ENCODE results near the gene STRA6.

Gene STRA6

DNA sequence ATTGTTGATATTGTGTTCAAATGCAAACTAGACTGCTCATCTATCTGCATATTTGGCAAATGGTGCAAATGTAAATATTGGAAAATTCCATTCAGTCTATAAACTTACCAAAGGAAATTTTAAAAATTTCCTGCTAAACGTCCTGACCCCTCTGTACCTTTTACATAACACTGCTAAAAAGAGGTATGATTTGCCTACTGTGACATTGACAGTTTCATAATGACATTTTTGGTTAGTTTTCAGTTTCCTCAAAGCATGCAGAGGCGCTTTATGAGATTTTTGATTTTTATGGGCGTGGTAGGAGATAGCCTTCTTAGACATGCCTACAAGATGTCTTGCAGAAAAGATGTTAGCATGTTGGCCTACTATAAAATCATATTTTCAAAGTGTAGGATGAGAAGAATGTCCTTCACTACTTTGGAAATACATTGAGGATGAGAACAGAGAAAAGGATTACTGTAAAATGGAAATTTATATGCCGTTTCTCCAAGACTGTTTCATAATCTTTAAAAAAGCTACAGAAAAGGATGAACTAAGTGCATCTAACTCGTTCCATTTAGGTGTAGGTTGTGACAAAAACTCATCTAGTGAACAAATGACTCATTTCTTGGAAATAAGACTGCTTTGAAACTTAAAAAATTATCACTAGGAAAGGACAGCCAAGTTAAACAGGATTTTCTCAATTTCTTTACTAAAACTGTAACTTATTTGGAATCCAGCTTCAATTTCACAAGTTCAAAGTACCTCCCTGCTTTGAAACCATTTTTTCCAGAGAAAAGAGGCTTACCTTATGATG lies 43.5 kb downstream of the STRA6 start:
- DNase-seq = no peak

DNA sequence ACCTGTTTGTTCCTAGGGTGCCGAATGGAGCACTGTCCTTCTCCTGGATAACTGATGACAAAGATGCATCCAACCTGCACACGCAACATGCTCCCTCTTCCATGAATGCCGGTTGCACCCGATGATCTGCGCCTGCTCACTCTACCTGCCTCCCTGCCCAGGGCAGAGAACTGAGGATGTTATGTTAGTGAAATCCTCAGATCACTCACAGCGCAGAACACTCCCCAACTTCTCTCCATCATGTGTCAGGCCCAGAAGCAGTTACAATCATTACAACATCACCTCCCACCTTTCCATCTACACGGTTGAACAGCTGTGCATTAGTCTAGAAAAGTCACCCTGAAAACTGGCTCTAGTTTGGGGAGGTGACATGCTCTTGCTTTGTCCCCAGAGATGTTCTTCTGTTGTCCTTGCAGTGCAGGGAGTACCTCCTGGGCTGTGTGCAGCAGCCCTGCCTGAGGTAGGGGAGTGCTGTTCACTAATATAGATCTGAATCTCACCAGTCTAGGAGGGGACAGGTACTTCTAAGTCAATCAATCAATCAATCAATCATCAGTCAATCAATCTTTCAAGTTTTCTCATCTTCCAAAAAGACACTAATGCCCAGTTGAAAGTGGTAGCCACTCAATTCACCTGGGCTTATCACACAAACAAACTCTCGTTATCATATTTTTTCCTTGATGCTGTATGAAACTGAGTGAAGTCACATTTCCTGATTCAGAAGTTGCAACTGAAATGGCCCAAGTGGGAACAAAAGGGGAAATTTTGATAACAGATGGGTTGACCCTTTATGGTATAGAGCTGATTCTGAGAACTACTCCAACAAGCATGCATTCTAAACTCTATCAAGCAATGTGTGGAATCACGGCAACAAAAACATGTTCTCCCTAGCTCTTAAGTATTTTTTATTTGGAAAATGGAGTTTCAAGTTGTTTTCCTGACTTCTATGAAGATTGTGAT lies 44.4 kb downstream of the STRA6 start:
- DNase-seq = no peak

DNA sequence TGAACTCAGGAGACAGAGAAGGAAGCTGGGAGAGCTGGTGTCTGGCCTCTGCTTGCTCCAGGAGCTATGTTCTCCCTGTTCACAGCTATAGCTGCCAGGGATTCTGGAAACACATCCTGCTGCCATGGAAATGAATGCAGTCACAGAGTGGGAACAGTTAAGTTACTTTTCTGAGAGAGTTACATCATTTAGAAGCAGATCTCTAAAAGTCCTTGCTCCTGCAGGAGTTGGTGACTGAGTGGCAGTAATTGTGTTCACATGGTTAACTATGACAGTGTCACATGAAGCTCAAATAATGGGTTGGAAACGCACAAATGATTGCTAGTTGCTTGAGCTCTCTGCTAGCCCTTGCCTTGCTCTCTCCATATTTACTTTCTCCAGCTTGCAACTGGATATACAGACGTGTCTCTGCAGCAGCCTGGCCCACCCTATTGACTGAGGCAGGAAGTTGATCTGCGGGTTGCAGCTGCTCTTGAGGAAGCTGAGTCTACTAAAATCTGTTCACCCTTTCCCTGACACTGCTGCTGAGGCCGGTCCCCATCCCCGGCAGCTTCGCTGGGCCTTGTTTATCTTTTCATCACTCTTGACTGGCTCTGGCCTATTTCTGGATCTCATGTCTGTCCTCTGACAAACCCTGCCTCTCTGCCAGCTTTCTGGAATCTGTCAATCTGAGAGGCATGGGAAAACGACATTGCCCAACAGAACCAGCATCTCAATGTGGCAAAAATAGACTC lies 45.7 kb downstream of the STRA6 start:
- DNase-seq = no peak

DNA sequence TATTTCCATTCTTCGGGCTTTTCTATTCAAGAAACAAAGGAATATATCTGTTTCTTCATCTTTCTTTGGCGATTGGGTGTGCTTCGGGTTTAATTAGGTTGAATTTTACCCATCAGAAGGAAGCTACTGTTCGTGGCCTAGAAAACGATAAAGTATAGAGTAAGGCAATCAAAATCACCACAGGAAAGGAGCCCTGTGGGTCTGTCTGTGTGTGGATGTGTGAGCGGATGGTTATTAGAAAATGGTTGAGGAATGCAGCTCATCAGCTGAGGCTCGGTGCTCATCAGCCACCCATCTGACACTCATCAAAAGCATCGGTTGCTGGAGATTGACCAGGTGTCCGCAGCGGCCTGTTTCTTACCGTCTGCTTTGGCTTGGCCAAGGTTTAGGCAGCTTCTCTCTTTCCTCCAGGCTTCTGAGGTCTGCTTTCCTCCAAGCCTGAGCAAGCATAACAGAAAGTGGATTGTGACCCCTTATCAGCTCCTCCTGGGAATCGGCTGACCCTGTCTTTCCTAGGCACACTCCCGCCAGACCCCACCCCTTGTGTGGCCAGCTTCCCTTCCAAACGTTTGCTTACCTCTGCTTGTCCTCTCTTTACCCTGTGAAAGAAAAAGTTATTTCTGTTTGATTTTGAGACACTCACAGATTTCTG lies 46.7 kb downstream of the STRA6 start:
- no peak for DNase-seq

DNA sequence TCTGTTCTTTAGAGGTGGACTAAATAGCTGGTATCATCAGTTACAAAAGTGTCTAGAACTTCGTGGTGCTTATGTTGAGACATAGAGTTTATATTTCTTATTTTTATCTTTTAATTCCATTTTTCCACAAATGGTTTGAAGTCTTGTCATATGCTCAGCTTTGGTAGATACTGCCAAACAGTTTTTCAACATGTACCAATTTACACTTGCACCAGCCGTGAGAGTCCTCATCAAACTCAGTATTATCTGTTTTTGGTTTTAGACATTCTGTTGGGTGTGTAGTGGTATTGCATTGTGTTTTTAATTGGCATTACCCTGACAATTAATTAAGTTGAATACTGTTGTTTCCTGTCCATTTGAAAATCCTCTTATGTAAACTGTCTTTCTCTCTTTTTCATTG lies 55.5 kb downstream of the STRA6 start:
- no peak for DNase-seq

DNA sequence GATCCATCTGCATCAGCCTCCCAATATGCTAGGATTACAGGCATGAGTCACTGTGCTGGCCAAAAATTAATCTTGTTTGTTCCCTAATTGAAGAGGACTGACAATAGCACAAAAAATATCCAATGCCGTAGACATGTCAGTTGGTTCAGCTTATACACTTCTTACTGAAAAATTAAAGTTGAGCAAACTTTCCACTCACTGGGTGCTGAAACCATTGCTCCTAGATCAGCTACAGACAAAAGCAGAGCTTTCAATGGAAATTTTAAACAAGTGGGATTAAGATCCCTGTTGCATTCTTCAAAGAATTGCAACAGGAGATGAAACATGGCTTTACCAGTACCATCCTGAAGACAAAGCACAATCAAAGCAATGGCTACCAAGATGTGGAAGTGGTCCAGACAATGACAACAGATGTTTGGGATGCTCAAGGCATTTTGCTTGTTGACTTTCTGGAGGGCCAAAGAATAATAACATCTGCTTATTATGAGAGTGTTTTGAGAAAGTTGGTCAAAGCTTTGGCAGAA lies 56.2 kb downstream of the STRA6 start:
- no peak for DNase-seq

DNA sequence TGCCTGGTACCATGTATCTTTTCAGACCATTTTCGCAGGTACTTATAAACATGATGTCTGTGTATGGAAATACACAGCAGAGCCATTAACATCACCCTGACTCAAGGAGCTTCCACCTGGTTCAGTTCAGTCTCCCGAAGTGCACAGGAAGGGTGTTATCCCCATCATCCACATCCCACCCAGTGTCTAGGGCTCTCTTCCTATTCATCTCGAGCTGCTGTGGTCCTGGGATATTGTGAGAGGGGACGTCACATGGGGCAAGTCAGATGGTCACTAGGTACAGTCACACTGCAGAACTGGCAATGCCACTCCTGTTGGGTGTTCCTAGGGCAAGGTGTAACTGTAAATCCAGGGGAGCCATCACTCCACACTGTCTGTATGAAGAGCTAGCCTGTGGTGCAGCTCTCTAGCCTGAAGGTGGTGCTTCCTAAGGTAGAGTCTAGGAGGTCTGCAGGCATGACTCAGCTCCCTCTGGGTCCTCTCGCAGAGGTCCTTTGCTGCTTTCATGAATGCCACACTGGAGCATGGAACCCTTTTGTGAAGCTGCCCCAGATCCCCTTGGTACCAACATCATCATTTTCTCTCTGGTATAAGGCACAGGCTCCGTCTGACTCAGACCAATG lies 58.3 kb downstream of the STRA6 start:
- DNase-seq = no peak

DNA sequence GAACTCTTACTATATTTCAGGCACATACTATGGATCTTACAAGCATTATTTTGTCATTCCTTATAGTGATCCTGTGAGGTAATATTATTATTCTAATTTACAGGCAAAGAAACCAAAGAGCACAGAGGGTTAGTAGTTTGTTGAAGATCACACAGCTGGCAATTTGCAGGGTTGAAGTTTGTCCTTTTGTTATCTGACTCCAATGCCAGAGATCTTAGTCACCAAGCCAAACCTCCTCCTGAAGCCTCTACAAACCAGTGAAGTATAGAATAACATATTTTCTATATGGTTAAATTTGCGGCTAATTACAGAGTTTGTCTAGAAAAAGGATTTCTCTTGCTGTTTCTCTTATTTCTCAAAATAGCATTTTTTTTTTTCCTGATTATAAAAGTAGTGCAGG lies 61.0 kb downstream of the STRA6 start:
- no peak for DNase-seq

DNA sequence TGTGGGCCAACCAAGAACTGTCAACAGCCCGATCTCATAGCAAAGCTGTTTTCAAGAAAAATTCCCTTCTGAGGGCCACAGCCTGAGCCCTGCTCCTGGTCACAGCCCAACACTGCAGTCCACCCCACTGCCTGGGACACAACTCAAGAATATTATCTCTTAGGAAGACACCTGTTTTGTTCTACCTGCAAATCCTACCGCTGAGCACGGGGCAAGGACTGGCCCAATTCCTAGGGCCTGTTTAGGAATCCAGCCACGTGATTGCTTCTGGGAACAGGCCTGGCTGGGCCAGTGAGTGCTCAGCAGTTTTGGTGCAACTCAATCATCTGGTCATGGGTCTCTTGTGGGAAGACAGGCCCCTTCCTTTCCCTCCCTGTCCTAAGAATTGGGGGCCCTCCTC lies 63.9 kb downstream of the STRA6 start:
- no peak for DNase-seq

DNA sequence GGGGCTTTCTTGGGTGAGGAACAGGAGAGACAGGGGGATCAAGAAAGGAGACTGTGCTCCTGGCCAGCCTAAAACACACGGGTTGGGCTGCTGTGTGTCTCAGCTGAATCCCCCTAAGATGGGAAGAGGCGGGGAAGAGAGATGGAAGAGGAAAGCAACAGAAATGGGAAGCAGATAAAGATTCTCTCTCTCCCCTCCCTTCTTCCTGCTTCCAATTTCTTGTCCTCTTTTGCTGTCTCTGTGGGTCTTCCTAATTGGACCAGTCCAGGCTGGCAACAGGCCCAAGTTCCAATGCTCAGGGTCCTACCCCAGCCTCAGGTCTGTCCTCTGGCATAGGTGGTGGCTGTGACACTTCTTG lies 65.1 kb downstream of the STRA6 start:
- DNase-seq = no peak

DNA sequence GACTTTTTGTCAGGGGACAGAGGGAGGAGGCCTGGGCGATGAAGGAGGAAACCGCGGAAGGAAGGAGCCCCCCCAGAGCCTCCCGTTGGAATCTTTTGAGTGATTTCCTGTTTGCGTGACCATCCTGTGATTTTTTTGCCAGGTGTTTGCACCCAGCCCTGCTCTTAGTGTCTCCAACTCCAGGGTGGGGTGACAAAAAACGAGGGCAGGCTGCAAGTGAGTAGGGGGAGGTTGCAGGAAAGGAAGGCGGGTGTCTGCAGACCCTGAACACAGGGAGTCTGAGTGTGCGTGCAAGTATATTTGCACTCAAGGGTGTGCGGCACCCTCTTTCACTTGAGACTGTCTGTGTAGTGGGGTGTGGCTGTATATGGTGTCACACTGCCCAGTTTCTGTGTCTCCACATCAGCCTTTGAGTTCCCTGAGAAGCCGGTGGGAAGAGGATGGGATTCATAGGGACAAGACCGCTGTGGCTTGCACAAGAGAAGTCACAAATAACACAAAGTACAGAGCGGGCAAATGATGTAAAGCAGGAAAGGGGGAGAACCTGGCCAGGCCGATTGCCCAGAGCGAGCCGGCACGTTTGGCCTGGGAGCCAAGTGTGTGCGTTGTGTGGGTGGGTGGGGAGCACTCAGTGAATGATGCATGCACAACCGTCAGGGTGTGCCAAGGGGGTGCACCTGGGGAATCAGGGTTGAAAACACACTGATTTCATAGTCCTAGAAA lies 65.6 kb downstream of the STRA6 start:
- no peak for DNase-seq

DNA sequence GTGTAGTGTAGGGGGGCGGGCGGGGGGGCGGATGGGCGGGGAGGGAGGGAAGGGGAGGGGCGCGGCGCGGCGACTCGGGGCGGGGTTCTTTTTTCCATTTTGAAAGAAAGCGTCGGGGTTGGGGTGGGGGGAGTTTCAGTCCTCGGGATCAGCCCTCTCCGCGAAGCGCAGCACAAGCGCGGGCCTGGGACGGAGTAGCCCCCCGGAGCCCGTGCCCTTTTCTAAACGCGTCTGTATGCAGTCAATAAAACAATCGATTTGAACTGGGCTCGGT lies 66.1 kb downstream of the STRA6 start:
- no peak for DNase-seq

DNA sequence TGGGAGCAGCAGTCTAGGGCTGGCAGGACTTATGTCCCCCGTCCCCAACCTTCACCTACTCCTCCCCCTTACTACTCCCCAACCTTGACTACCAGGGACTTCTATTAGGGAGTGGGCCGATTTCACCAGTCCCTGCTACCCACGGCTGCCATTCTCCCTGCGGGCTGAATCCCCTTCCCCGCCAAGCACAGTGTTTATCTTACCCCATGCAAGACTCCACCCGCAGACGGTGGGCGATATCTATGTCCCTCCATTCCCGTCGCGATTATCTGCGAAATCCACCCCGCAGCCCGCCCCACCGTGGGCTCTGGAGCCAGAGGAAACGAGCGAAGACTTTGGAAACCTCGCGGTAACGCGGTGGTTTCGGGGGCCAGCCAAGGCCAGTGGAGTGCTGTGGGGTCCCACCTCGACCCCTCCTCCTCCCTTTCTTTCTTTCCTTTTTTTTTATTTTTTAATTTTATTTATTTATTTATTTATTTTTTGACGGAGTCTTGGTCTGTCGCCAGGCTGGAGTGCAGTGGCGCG lies 67.5 kb downstream of the STRA6 start:
- DNase-seq = no peak

DNA sequence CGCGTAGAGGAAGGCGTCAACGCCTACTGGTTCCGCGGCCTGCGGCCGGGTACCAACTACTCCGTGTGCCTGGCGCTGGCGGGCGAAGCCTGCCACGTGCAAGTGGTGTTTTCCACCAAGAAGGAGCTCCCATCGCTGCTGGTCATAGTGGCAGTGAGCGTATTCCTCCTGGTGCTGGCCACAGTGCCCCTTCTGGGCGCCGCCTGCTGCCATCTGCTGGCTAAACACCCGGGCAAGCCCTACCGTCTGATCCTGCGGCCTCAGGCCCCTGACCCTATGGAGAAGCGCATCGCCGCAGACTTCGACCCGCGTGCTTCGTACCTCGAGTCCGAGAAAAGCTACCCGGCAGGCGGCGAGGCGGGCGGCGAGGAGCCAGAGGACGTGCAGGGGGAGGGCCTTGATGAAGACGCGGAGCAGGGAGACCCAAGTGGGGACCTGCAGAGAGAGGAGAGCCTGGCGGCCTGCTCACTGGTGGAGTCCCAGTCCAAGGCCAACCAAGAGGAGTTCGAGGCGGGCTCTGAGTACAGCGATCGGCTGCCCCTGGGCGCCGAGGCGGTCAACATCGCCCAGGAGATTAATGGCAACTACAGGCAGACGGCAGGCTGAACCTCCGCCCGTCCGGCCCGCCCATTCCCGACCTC lies 68.1 kb downstream of the STRA6 start:
- no peak for DNase-seq

DNA sequence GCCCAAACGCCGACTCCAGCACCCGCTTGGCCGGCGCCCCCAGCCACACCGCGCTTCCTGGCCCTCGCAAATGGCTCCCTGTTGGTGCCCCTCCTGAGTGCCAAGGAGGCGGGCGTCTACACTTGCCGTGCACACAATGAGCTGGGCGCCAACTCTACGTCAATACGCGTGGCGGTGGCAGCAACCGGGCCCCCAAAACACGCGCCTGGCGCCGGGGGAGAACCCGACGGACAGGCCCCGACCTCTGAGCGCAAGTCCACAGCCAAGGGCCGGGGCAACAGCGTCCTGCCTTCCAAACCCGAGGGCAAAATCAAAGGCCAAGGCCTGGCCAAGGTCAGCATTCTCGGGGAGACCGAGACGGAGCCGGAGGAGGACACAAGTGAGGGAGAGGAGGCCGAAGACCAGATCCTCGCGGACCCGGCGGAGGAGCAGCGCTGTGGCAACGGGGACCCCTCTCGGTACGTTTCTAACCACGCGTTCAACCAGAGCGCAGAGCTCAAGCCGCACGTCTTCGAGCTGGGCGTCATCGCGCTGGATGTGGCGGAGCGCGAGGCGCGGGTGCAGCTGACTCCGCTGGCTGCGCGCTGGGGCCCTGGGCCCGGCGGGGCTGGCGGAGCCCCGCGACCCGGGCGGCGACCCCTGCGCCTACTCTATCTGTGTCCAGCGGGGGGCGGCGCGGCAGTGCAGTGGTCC lies 68.7 kb downstream of the STRA6 start:
- DNase-seq = no peak

DNA sequence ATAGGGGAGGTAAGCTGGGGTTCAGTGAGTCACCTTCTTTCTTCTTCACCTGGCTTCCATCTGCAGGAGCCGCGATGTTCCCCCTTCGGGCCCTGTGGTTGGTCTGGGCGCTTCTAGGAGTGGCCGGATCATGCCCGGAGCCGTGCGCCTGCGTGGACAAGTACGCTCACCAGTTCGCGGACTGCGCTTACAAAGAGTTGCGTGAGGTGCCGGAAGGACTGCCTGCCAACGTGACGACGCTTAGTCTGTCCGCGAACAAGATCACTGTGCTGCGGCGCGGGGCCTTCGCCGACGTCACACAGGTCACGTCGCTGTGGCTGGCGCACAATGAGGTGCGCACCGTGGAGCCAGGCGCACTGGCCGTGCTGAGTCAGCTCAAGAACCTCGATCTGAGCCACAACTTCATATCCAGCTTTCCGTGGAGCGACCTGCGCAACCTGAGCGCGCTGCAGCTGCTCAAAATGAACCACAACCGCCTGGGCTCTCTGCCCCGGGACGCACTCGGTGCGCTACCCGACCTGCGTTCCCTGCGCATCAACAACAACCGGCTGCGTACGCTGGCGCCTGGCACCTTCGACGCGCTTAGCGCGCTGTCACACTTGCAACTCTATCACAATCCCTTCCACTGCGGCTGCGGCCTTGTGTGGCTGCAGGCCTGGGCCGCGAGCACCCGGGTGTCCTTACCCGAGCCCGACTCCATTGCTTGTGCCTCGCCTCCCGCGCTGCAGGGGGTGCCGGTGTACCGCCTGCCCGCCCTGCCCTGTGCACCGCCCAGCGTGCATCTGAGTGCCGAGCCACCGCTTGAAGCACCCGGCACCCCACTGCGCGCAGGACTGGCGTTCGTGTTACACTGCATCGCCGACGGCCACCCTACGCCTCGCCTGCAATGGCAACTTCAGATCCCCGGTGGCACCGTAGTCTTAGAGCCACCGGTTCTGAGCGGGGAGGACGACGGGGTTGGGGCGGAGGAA lies 69.6 kb downstream of the STRA6 start:
- DNase-seq = no peak

DNA sequence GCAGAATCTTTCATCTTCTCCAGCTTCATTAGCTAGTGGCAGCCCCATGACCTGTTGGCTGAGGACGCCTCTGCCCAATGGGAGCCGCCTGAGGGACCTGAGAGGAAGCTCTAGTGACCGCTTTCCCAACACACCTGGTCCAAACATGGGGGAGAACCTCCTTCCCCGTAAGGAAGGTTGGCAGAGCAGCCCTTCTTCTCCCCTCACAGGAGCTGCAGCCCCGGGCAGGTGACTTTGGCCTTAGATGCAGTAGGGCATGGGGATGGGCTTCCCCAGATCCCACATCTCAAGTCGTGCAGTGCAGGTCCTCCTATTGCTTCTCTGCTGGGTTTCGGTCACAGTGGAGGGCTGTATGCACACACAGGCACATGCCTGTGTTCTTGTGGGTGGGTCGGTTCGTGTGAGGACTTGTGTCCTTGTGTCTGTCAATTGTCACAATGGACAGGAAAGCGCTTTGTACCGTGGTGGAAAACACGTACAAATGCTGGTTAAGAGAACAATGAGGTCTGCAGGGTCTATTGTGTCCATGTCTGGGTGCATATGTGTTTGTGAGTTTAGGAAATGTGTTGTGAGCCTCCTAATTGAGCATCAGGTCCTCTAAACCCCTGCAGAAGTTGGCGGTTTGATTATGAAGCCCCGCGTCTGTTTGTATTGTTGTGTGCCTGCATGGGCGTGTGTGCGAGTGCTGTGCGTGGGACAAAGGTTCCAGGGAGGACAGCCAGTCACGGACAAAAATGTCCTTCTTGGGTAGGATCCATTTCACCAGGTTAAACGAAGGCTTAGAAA lies 70.8 kb downstream of the STRA6 start:
- DNase-seq = no peak

Data from NCI-H1105 treated with DMSO at 0.1 percent for 48 hours (cell line).